IgD-negative memory B cell (primary cell): ENCODE results near the gene POMGNT1. TPM values are rescaled to one million over a fixed set of nuclear protein-coding genes. Genes with fewer than 3 reads are reported as not detected.
"Not testable (repeated sequence)": the region's sequence is repeated elsewhere in the genome, so short reads cannot be mapped to it uniquely, and the experiment has no call there.

Experiments
- H3K27ac Mint-ChIP-seq, 3 donors: one replicate each; pipeline ENCODE4 v1.8.0; 2020 to 2022; ENCODE audit warnings: mild to moderate bottlenecking in 3 of 3, mixed read lengths in 3 of 3, moderate library complexity in 1 of 3
- H3K27me3 Mint-ChIP-seq: one replicate; pipeline ENCODE4 v1.8.0; 2021; ENCODE audit warnings: mixed read lengths
- H3K36me3 Mint-ChIP-seq: one replicate; pipeline ENCODE4 v1.8.0; 2020; ENCODE audit warnings: mild to moderate bottlenecking, mixed read lengths
- H3K4me1 Mint-ChIP-seq, 3 donors: one replicate each; pipeline ENCODE4 v1.8.0; 2020 to 2022; ENCODE audit warnings: mixed read lengths in 3 of 3, mild to moderate bottlenecking in 1 of 3
- H3K4me3 Mint-ChIP-seq, 4 donors: one replicate each; pipeline ENCODE4 v1.8.0; 2020 to 2022; ENCODE audit warnings: mild to moderate bottlenecking in 4 of 4, mixed read lengths in 4 of 4, moderate library complexity in 3 of 4
- H3K9me3 Mint-ChIP-seq, 3 donors: one replicate each; pipeline ENCODE4 v1.8.0; 2020 to 2021; ENCODE audit warnings: mixed read lengths in 3 of 3, mild to moderate bottlenecking in 1 of 3
- polyA plus RNA-seq: library from polyadenylated mRNA; unstranded; fragments of 300-500 nt; fragmentation: Illumina TruSeq; gene quantifications from one replicate; pipeline ENCODE4 v1.2.3, GENCODE V29; 2021

Gene POMGNT1
- 25.2 TPM for polyA plus RNA-seq

- H3K27ac Mint-ChIP-seq, result peak within 1 kb of the TSS; percentile 39 to 52 (median 39)
- H3K4me3 Mint-ChIP-seq, result peak within 1 kb of the TSS; percentile 85 to 88 (median 88)
These were observed at the start of gene POMGNT1 for GRCh38 chr1:46197964-46198811. Gene POMGNT1 (minus strand): TSS chr1:46198434. CDS start chr1:46197821, 613 bp downstream.

GRCh38 chr1:46247436-46248121 is 49.3 kb upstream of the POMGNT1 start, which contains the start of gene RAD54L:
Gene RAD54L (plus strand): TSS chr1:46247763. CDS start chr1:46248406, 643 bp downstream.
- H3K27me3 Mint-ChIP-seq, result no peaks in the 10 kb centered on the region
- H3K9me3 Mint-ChIP-seq, result no peaks in the 10 kb centered on the region
- H3K27ac Mint-ChIP-seq, result peak within 1 kb of the TSS; percentile 43 to 87 (median 71)
- H3K4me1 Mint-ChIP-seq, result peaks cover 6 to 9% (median 7%) of the 10 kb centered on the region in 3 donors
- H3K4me3 Mint-ChIP-seq, result peak within 1 kb of the TSS; percentile 54 to 97 (median 93)
- no peaks in the 10 kb centered on the region for H3K36me3 Mint-ChIP-seq

More at GRCh38 chr1:46197964-46198811, at the start of gene POMGNT1:
- peaks cover 2% of the 10 kb centered on the region for H3K36me3 Mint-ChIP-seq
- H3K4me1 Mint-ChIP-seq, result peaks cover 11 to 18% (median 11%) of the 10 kb centered on the region in 3 donors
- peaks cover 5% of the 10 kb centered on the region for H3K27me3 Mint-ChIP-seq
- H3K9me3 Mint-ChIP-seq, result no peaks in the 10 kb centered on the region

GRCh38 chr1:46246548-46247435 is 48.6 kb upstream of the POMGNT1 start:
- peaks cover 6 to 9% (median 7%) of the 10 kb centered on the region in 3 donors for H3K4me1 Mint-ChIP-seq
- H3K4me3 Mint-ChIP-seq, result peak overlapping the region; percentile 54 to 97 (median 93)
- no peaks in the 10 kb centered on the region for H3K9me3 Mint-ChIP-seq
- H3K36me3 Mint-ChIP-seq, result no peaks in the 10 kb centered on the region
- no peaks in the 10 kb centered on the region for H3K27me3 Mint-ChIP-seq
- H3K27ac Mint-ChIP-seq, result peak overlapping the region; percentile 6 to 71 (median 46)

- not testable (repeated sequence) for H3K4me1 Mint-ChIP-seq, H3K9me3 Mint-ChIP-seq, H3K36me3 Mint-ChIP-seq, H3K27me3 Mint-ChIP-seq
- Mint-ChIP-seq H3K4me3 (peak overlapping the region in 1 of 4 donors; percentile 54), H3K27ac (peak overlapping the region in 1 of 3 donors; percentile 6)
These were observed 47.9 kb upstream of the POMGNT1 start for GRCh38 chr1:46246136-46246535.

- no peaks in the 10 kb centered on the region for H3K36me3 Mint-ChIP-seq
- no peaks in the 10 kb centered on the region for H3K27me3 Mint-ChIP-seq
- H3K4me3 Mint-ChIP-seq, result peak overlapping the region in 2 of 4 donors; percentile 38 to 52
- peaks cover 6 to 9% (median 7%) of the 10 kb centered on the region in 3 donors for H3K4me1 Mint-ChIP-seq
- H3K27ac Mint-ChIP-seq, result peak overlapping the region in 1 of 3 donors; percentile 51
- peaks cover 0 to under 1% (median 0%) of the 10 kb centered on the region in 3 donors for H3K9me3 Mint-ChIP-seq
These were observed 46.6 kb upstream of the POMGNT1 start for GRCh38 chr1:46244656-46245371.

- H3K9me3 Mint-ChIP-seq, H3K4me3 Mint-ChIP-seq, H3K27me3 Mint-ChIP-seq, H3K36me3 Mint-ChIP-seq, H3K4me1 Mint-ChIP-seq, H3K27ac Mint-ChIP-seq: not testable (repeated sequence)
These were observed 45.6 kb upstream of the POMGNT1 start for GRCh38 chr1:46243831-46244230.

GRCh38 chr1:46242918-46243317 is 44.7 kb upstream of the POMGNT1 start:
- Mint-ChIP-seq H3K9me3 (peaks cover 0 to 4% (median 4%) of the 10 kb centered on the region in 3 donors), H3K4me3 (peak overlapping the region in 1 of 4 donors; percentile 32), H3K27ac (no peak overlapping the region), H3K4me1 (peaks cover 6 to 7% (median 7%) of the 10 kb centered on the region in 3 donors), H3K27me3 (no peaks in the 10 kb centered on the region), H3K36me3 (no peaks in the 10 kb centered on the region)

- H3K4me1 Mint-ChIP-seq, H3K27me3 Mint-ChIP-seq, H3K27ac Mint-ChIP-seq, H3K9me3 Mint-ChIP-seq, H3K4me3 Mint-ChIP-seq, H3K36me3 Mint-ChIP-seq: not testable (repeated sequence)
These were observed 43.5 kb upstream of the POMGNT1 start for GRCh38 chr1:46241733-46242132.

- H3K27me3 Mint-ChIP-seq, H3K4me1 Mint-ChIP-seq, H3K27ac Mint-ChIP-seq: not testable (repeated sequence)
These were observed 40.6 kb upstream of the POMGNT1 start for GRCh38 chr1:46238865-46239264.

GRCh38 chr1:46236882-46237281 is 38.6 kb upstream of the POMGNT1 start:
- Mint-ChIP-seq H3K27ac (no peak overlapping the region), H3K36me3 (no peaks in the 10 kb centered on the region), H3K27me3 (no peaks in the 10 kb centered on the region), H3K9me3 (peaks cover 0 to 4% (median 4%) of the 10 kb centered on the region in 3 donors), H3K4me3 (no peak overlapping the region), H3K4me1 (peaks cover 0 to 1% (median 0%) of the 10 kb centered on the region in 3 donors)

More at GRCh38 chr1:46238865-46239264, 40.6 kb upstream of the POMGNT1 start:
- not testable (repeated sequence) for H3K4me3 Mint-ChIP-seq, H3K9me3 Mint-ChIP-seq, H3K36me3 Mint-ChIP-seq

GRCh38 chr1:46231231-46231630 is 33.0 kb upstream of the POMGNT1 start:
- H3K27ac Mint-ChIP-seq, H3K27me3 Mint-ChIP-seq, H3K4me1 Mint-ChIP-seq, H3K36me3 Mint-ChIP-seq, H3K4me3 Mint-ChIP-seq, H3K9me3 Mint-ChIP-seq: not testable (repeated sequence)

- Mint-ChIP-seq H3K4me3 (no peak overlapping the region), H3K27me3 (peaks cover 4% of the 10 kb centered on the region), H3K4me1 (peaks cover 4 to 5% (median 4%) of the 10 kb centered on the region in 3 donors), H3K36me3 (no peaks in the 10 kb centered on the region), H3K27ac (no peak overlapping the region), H3K9me3 (no peaks in the 10 kb centered on the region)
These were observed 26.7 kb upstream of the POMGNT1 start for GRCh38 chr1:46224966-46225365.

GRCh38 chr1:46223472-46223943 is 25.3 kb upstream of the POMGNT1 start:
- peaks cover 1 to 5% (median 4%) of the 10 kb centered on the region in 3 donors for H3K4me1 Mint-ChIP-seq
- peaks cover 4% of the 10 kb centered on the region for H3K27me3 Mint-ChIP-seq
- H3K4me3 Mint-ChIP-seq, result no peak overlapping the region
- H3K36me3 Mint-ChIP-seq, result no peaks in the 10 kb centered on the region
- no peaks in the 10 kb centered on the region for H3K9me3 Mint-ChIP-seq
- H3K27ac Mint-ChIP-seq, result no peak overlapping the region

- H3K4me3 Mint-ChIP-seq, H3K36me3 Mint-ChIP-seq, H3K27ac Mint-ChIP-seq, H3K9me3 Mint-ChIP-seq, H3K27me3 Mint-ChIP-seq, H3K4me1 Mint-ChIP-seq: not testable (repeated sequence)
These were observed 24.8 kb upstream of the POMGNT1 start for GRCh38 chr1:46223055-46223454.
